CD14-positive monocyte (primary cell): ENCODE results near the gene CARD11. TPM values are rescaled to one million over a fixed set of nuclear protein-coding genes. Genes with fewer than 3 reads are reported as not detected.

Experiments used
- DNase-seq, 3 donors: peaks; one replicate each; pipeline ENCODE4 v3.0.0-alpha.2; 2011 to 2022
- H2AFZ ChIP-seq: 2 replicates; pipeline ENCODE4 v1.6.0; 2012; ENCODE audit warnings: mild to moderate bottlenecking, low read depth, low read length, inconsistent platforms; ENCODE audit not compliant: insufficient read depth, poor library complexity, severe bottlenecking
- H3K27ac ChIP-seq, 2 donors: 1 replicate in 1 of 2; 2 replicates in 1 of 2; pipeline ENCODE4 v1.5.1; 2012 to 2013; ENCODE audit warnings: low read length in 2 of 2, control low read depth in 1 of 2, inconsistent platforms in 1 of 2, low read depth in 1 of 2, mild to moderate bottlenecking in 1 of 2
- H3K27me3 ChIP-seq, 2 donors: one replicate each; pipeline versions ENCODE4 v1.6.0 to v1.6.1; 2011 to 2013; ENCODE audit warnings: low read length in 2 of 2; ENCODE audit not compliant: control insufficient read depth in 2 of 2, insufficient read depth in 2 of 2
- H3K36me3 ChIP-seq, 2 donors: replicated peaks in 1 of 2; 1 replicate in 1 of 2; 2 replicates in 1 of 2; pipeline versions ENCODE4 v1.5.1 to v1.6.1; 2012 to 2013; ENCODE audit warnings: low read length in 2 of 2, control low read depth in 1 of 2, inconsistent platforms in 1 of 2, mild to moderate bottlenecking in 1 of 2; ENCODE audit not compliant: insufficient read depth in 2 of 2, control insufficient read depth in 1 of 2
- H3K4me1 ChIP-seq, 2 donors: 1 replicate in 1 of 2; 2 replicates in 1 of 2; pipeline versions ENCODE4 v1.5.1 to v1.6.1; 2012 to 2013; ENCODE audit warnings: low read length in 2 of 2, control low read depth in 1 of 2, inconsistent platforms in 1 of 2, mild to moderate bottlenecking in 1 of 2, moderate library complexity in 1 of 2; ENCODE audit not compliant: insufficient read depth in 2 of 2, control insufficient read depth in 1 of 2
- H3K4me2 ChIP-seq: replicated peaks from 2 replicates; pipeline ENCODE3; 2012; ENCODE audit warnings: low read length, moderate library complexity, mild to moderate bottlenecking; ENCODE audit not compliant: poor library complexity, severe bottlenecking; ENCODE audit errors: extremely low read depth
- H3K4me3 ChIP-seq, 3 experiments: fragments of 200-600 bp in 1 of 3; sonication (generic) in 1 of 3; replicated peaks in 1 of 3; 1 replicate in 2 of 3; 2 replicates in 1 of 3; pipeline ENCODE4 v1.5.1; 2011 to 2013; ENCODE audit warnings: low read length in 3 of 3, mild to moderate bottlenecking in 3 of 3, control low read depth in 2 of 3, low read depth in 2 of 3, inconsistent platforms in 1 of 3, moderate library complexity in 1 of 3
- H3K79me2 ChIP-seq: 2 replicates; pipeline ENCODE4 v1.6.0; 2012; ENCODE audit warnings: mild to moderate bottlenecking, control low read depth, inconsistent platforms, low read length, moderate library complexity; ENCODE audit not compliant: insufficient read depth
- H3K9ac ChIP-seq: 2 replicates; pipeline ENCODE4 v1.6.0; 2017; ENCODE audit warnings: low read length, mild to moderate bottlenecking; ENCODE audit not compliant: insufficient read depth, poor library complexity, severe bottlenecking
- H3K9me3 ChIP-seq, 2 donors: replicated peaks in 1 of 2; 1 replicate in 1 of 2; 2 replicates in 1 of 2; pipeline versions ENCODE4 v1.5.1 to v1.6.1; 2012 to 2013; ENCODE audit warnings: low read length in 2 of 2, control low read depth in 1 of 2; ENCODE audit not compliant: control insufficient read depth in 1 of 2, insufficient read depth in 1 of 2
- H4K20me1 ChIP-seq: 2 replicates; pipeline ENCODE4 v1.6.0; 2012; ENCODE audit warnings: mild to moderate bottlenecking, low read length, control low read depth, moderate library complexity; ENCODE audit not compliant: insufficient read depth
- H3K27ac Mint-ChIP-seq, 7 donors: one replicate each; pipeline ENCODE4 v1.8.0; 2020; ENCODE audit warnings: mild to moderate bottlenecking in 7 of 7, mixed read lengths in 7 of 7, moderate library complexity in 6 of 7, inconsistent platforms in 2 of 7
- H3K27me3 Mint-ChIP-seq, 3 donors: one replicate each; pipeline ENCODE4 v1.8.0; 2021 to 2022; ENCODE audit warnings: low read depth in 3 of 3, mild to moderate bottlenecking in 3 of 3, mixed read lengths in 3 of 3, moderate library complexity in 3 of 3, inconsistent platforms in 1 of 3
- H3K36me3 Mint-ChIP-seq, 2 donors: one replicate each; pipeline ENCODE4 v1.8.0; 2020; ENCODE audit warnings: mixed read lengths in 2 of 2, inconsistent platforms in 1 of 2, mild to moderate bottlenecking in 1 of 2
- H3K4me1 Mint-ChIP-seq: one replicate; pipeline ENCODE4 v1.8.0; 2020; ENCODE audit warnings: mild to moderate bottlenecking, mixed read lengths
- H3K4me3 Mint-ChIP-seq, 2 donors: one replicate each; pipeline ENCODE4 v1.8.0; 2020; ENCODE audit warnings: mild to moderate bottlenecking in 2 of 2, mixed read lengths in 2 of 2, moderate library complexity in 1 of 2
- H3K9me3 Mint-ChIP-seq, 7 donors: one replicate each; pipeline ENCODE4 v1.8.0; 2020 to 2022; ENCODE audit warnings: mixed read lengths in 7 of 7, mild to moderate bottlenecking in 6 of 7, moderate library complexity in 6 of 7, inconsistent platforms in 2 of 7
- CTCF ChIP-seq: fragments of 200-600 bp; IDR thresholded peaks from one replicate; pipeline ENCODE4 v1.8.0; 2022; ENCODE audit warnings: antibody characterized with exemption, mild to moderate bottlenecking
- WGBS: methylation state at CpG from one replicate; pipeline ENCODE4 v1.1.5; 2013; ENCODE audit warnings: missing lambda C conversion rate; ENCODE audit not compliant: insufficient coverage; 5-methylcytosine and 5-hydroxymethylcytosine counted together
- intact Hi-C, 2 donors: fragments of 100-400 bp; cut with micrococcal nuclease; formaldehyde crosslinking; loops; one replicate each; pipeline versions ENCODE4 v1.15.0 to v1.15.1; 2023
- polyA plus RNA-seq, 3 donors: library from polyadenylated mRNA; depleted of rRNA in 1 of 3; unstranded in 2 of 3; stranded (reverse) in 1 of 3; fragments of 300-500 nt in 2 of 3; fragments of >200 nt in 1 of 3; fragmentation: Illumina TruSeq in 2 of 3; gene quantifications; 1 replicate in 2 of 3; 2 replicates in 1 of 3; pipeline ENCODE4 v1.2.3, GENCODE V29; 2012 to 2021

CARD11 gene
- polyA plus RNA-seq, 3 donors: 0.04 to 0.17 TPM; not detected in 1

DNA sequence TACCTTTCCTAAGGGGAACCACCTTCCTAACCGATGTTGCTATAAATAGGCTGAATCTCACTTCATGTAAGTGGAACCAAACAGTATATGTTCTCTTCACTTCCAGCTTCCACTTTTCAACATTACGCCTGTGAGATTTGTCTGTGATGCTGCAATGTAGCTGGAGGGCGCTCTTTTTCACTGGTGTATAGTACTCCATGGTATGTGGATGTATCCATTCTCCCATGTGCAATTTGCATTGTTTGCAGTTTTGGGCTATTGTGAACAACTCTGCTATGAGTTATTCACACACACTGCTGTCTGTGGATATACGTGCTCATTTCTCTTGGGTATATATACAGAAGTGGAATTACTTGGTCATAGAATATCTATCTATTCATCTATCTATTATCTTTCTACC is 123.6 kb downstream of the CARD11 start:
- H3K27me3 Mint-ChIP-seq: peaks cover 0 to 1% (median 1%) of the 10 kb centered on the region in 3 donors
- intact Hi-C loops: no loop called here
- Histone ChIP-seq H3K36me3 (no peaks in the 10 kb centered on the region), H2AFZ (no peak overlapping the region), H4K20me1 (no peaks in the 10 kb centered on the region), H3K79me2 (no peaks in the 10 kb centered on the region), H3K9ac (no peak overlapping the region), H3K4me2 (no peak overlapping the region), H3K27me3 (no peaks in the 10 kb centered on the region), H3K9me3 (no peaks in the 10 kb centered on the region), H3K4me3 (no peak overlapping the region), H3K4me1 (no peaks in the 10 kb centered on the region), H3K27ac (no peak overlapping the region)
- no peaks in the 10 kb centered on the region for H3K4me1 Mint-ChIP-seq
- peaks cover 0 to 4% (median 2%) of the 10 kb centered on the region in 7 donors for H3K9me3 Mint-ChIP-seq
- DNase-seq: no peak
- no peak overlapping the region for H3K27ac Mint-ChIP-seq
- no peaks in the 10 kb centered on the region for H3K36me3 Mint-ChIP-seq
- no peak overlapping the region for H3K4me3 Mint-ChIP-seq
- no CpG with 5 or more reads among the region's 4 CpGs for WGBS
- no peak for TF ChIP-seq CTCF

- no peaks in the 10 kb centered on the region for H3K27me3 ChIP-seq
- H2AFZ ChIP-seq: no peak overlapping the region
- Mint-ChIP-seq H3K4me3 (no peak overlapping the region), H3K36me3 (no peaks in the 10 kb centered on the region), H3K27ac (no peak overlapping the region), H3K9me3 (peaks cover 0 to 4% (median 2%) of the 10 kb centered on the region in 7 donors), H3K4me1 (no peaks in the 10 kb centered on the region), H3K27me3 (peaks cover 0 to 3% (median 1%) of the 10 kb centered on the region in 3 donors)
- no peak overlapping the region for H3K4me2 ChIP-seq
- H4K20me1 ChIP-seq: no peaks in the 10 kb centered on the region
- no peaks in the 10 kb centered on the region for H3K9me3 ChIP-seq
- no peak overlapping the region for H3K27ac ChIP-seq
- TF ChIP-seq CTCF: no peak
- no peaks in the 10 kb centered on the region for H3K79me2 ChIP-seq
- no peak overlapping the region for H3K9ac ChIP-seq
- no peaks in the 10 kb centered on the region for H3K36me3 ChIP-seq
- intact Hi-C loops: no loop called here
- no peaks in the 10 kb centered on the region for H3K4me1 ChIP-seq
- H3K4me3 ChIP-seq: no peak overlapping the region
- no peak for DNase-seq
- WGBS: 99% methylated on average over 19 of the region's 19 CpGs
Measured at GRCh38 chr7:2919256-2919655, 124.4 kb downstream of the CARD11 start.
